Testis (tissue), 3 donors: ENCODE data around the gene REPIN1. TPM values are rescaled to one million over a fixed set of nuclear protein-coding genes. Genes with fewer than 3 reads are reported as not detected.
A peak's percentile ranks its signal among the peaks of the same experiment; 100 is the strongest.

Experiments used
- DNase-seq: peaks from one replicate; pipeline ENCODE4 v3.0.0-alpha.2; 2019
- H3K27ac ChIP-seq, 2 donors: fragments of 200-600 bp; sonication (generic); one replicate each; pipeline ENCODE4 v1.5.1; 2019
- H3K27me3 ChIP-seq: fragments of 200-600 bp; sonication (generic); one replicate; pipeline ENCODE4 v1.5.1; 2019
- H3K36me3 ChIP-seq: fragments of 200-600 bp; sonication (generic); one replicate; pipeline ENCODE4 v1.5.1; 2017; ENCODE audit warnings: low read depth; ENCODE audit errors: missing control alignments
- H3K4me1 ChIP-seq: fragments of 200-600 bp; sonication (generic); one replicate; pipeline ENCODE4 v1.5.1; 2019
- H3K4me3 ChIP-seq, 2 donors: fragments of 200-600 bp; sonication (generic); one replicate each; pipeline ENCODE4 v1.5.1; 2017 to 2019
- H3K9me3 ChIP-seq: fragments of 200-600 bp; sonication (generic); one replicate; pipeline ENCODE4 v1.5.1; 2017
- POLR2A ChIP-seq: fragments of 450-650 bp; IDR thresholded peaks from one replicate; pipeline ENCODE4 v1.6.1; 2017; ENCODE audit warnings: antibody characterized with exemption, mild to moderate bottlenecking, moderate library complexity
- WGBS, 2 donors: methylation state at CpG; one replicate each; pipeline ENCODE4 v1.1.5; 2018; 5-methylcytosine and 5-hydroxymethylcytosine counted together
- intact Hi-C: fragments of 100-400 bp; cut with DNase I; formaldehyde crosslinking; loops from one replicate; pipeline ENCODE4 v1.15.1; 2023; ENCODE audit warnings: low total_unique reads
- polyA plus RNA-seq: library from polyadenylated mRNA; stranded (reverse); fragments of 350-450 nt; fragmentation: Illumina TruSeq; extraction: RNeasy Lipid Tissue Mini Kit (QIAGEN cat#74804); gene quantifications from one replicate; pipeline ENCODE4 v1.2.3, GENCODE V29; 2014; ENCODE audit warnings: low read depth, low replicate concordance; ENCODE audit not compliant: insufficient read depth
- total RNA-seq, 2 donors: library from RNA; depleted of rRNA; stranded (reverse); fragments of >200 nt; gene quantifications; one replicate each; pipeline ENCODE4 v1.2.3, GENCODE V29; 2016
- TF ChIP-seq, protein P1 (sequence below), 3 experiments: fragments of 450-650 bp in 2 of 3; fragments of 200-600 bp in 1 of 3; sonication (generic) in 1 of 3; IDR thresholded peaks; one replicate each; pipeline ENCODE4 v1.5.1; 2016 to 2019; ENCODE audit warnings: antibody characterized with exemption in 3 of 3, mild to moderate bottlenecking in 2 of 3, moderate library complexity in 1 of 3

The REPIN1 gene
- total and polyA plus RNA-seq, 3 donors from 2014 or later: 45.4 to 73.9 (median 59.1) TPM

GRCh38 chr7:150417239-150417638 is 48.6 kb downstream of the REPIN1 start:
- peaks cover 5% of the 10 kb centered on the region for H3K4me1 ChIP-seq
- no peaks in the 10 kb centered on the region for H3K27me3 ChIP-seq
- 94 to 97% methylated on average over 10 of the region's 10 CpGs for WGBS, 2 donors
- H3K4me3 ChIP-seq: no peak overlapping the region
- intact Hi-C loops: no loop called here
- no peak overlapping the region for H3K27ac ChIP-seq
- DNase-seq: no peak
- H3K36me3 ChIP-seq: no peaks in the 10 kb centered on the region
- TF ChIP-seq, protein P1, sequence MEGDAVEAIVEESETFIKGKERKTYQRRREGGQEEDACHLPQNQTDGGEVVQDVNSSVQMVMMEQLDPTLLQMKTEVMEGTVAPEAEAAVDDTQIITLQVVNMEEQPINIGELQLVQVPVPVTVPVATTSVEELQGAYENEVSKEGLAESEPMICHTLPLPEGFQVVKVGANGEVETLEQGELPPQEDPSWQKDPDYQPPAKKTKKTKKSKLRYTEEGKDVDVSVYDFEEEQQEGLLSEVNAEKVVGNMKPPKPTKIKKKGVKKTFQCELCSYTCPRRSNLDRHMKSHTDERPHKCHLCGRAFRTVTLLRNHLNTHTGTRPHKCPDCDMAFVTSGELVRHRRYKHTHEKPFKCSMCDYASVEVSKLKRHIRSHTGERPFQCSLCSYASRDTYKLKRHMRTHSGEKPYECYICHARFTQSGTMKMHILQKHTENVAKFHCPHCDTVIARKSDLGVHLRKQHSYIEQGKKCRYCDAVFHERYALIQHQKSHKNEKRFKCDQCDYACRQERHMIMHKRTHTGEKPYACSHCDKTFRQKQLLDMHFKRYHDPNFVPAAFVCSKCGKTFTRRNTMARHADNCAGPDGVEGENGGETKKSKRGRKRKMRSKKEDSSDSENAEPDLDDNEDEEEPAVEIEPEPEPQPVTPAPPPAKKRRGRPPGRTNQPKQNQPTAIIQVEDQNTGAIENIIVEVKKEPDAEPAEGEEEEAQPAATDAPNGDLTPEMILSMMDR (IDR thresholded peaks at IDR 0.05): no peak
- TF ChIP-seq POLR2A: no peak
- no peaks in the 10 kb centered on the region for H3K9me3 ChIP-seq

- no peak for TF ChIP-seq POLR2A
- no peaks in the 10 kb centered on the region for H3K9me3 ChIP-seq
- peaks cover 5% of the 10 kb centered on the region for H3K4me1 ChIP-seq
- intact Hi-C loops: no loop called here
- H3K27me3 ChIP-seq: no peaks in the 10 kb centered on the region
- 88 to 97% methylated on average over 6 of the region's 6 CpGs for WGBS, 2 donors
- H3K4me3 ChIP-seq: no peak overlapping the region
- DNase-seq: peak; percentile 9
- no peaks in the 10 kb centered on the region for H3K36me3 ChIP-seq
- H3K27ac ChIP-seq: no peak overlapping the region
These were observed 49.2 kb downstream of the REPIN1 start for GRCh38 chr7:150417863-150418262.

GRCh38 chr7:150420242-150420641 is 51.6 kb downstream of the REPIN1 start:
- peak; percentile 3 for DNase-seq
- 57 to 65% methylated on average over 2 of the region's 2 CpGs for WGBS, 2 donors
- Histone ChIP-seq H3K4me3 (no peak overlapping the region), H3K9me3 (no peaks in the 10 kb centered on the region), H3K27me3 (no peaks in the 10 kb centered on the region), H3K4me1 (peaks cover 5% of the 10 kb centered on the region), H3K36me3 (no peaks in the 10 kb centered on the region), H3K27ac (no peak overlapping the region)
- TF ChIP-seq, protein P1 (IDR thresholded peaks at IDR 0.05): no peak
- no peak for TF ChIP-seq POLR2A
- intact Hi-C loops: no loop called here

GRCh38 chr7:150420987-150421674 is 52.5 kb downstream of the REPIN1 start:
- 16 to 17% methylated on average over 27 of the region's 27 CpGs for WGBS, 2 donors

GRCh38 chr7:150421831-150422230 is 53.2 kb downstream of the REPIN1 start:
- H3K4me1 ChIP-seq: no peaks in the 10 kb centered on the region
- H3K27ac ChIP-seq: no peak overlapping the region
- H3K36me3 ChIP-seq: no peaks in the 10 kb centered on the region
- TF ChIP-seq POLR2A: no peak
- TF ChIP-seq, protein P1 (IDR thresholded peaks at IDR 0.05): no peak
- 53 to 58% methylated on average over 17 of the region's 17 CpGs for WGBS, 2 donors
- intact Hi-C loops: no loop called here
- H3K4me3 ChIP-seq: no peak overlapping the region
- H3K27me3 ChIP-seq: no peaks in the 10 kb centered on the region
- no peaks in the 10 kb centered on the region for H3K9me3 ChIP-seq
- DNase-seq: peak; percentile 15

More at GRCh38 chr7:150420987-150421674, 52.5 kb downstream of the REPIN1 start:
- H3K4me1 ChIP-seq: no peaks in the 10 kb centered on the region
- H3K36me3 ChIP-seq: no peaks in the 10 kb centered on the region
- no peaks in the 10 kb centered on the region for H3K9me3 ChIP-seq
- intact Hi-C loops: no loop called here
- H3K27ac ChIP-seq: no peak overlapping the region
- peak overlapping the region in 1 of 2 donors; percentile 11 for H3K4me3 ChIP-seq
- no peaks in the 10 kb centered on the region for H3K27me3 ChIP-seq
- TF ChIP-seq, protein P1 (IDR thresholded peaks at IDR 0.05): peak; percentile 66 to 78 (median 73)
- no peak for TF ChIP-seq POLR2A
- peak; percentile 93 for DNase-seq

Other genes starting within 250 kb of the REPIN1 start
- gene LRRC61, start 45.5 kb upstream of the REPIN1 start, total RNA-seq: 10 to 100 TPM; 18.4 to 35.4 TPM
- 16.7 TPM for gene LRRC61, start 45.5 kb upstream of the REPIN1 start, polyA plus RNA-seq
- 10 to 100 TPM in 1 of 2 donors, 1 to 10 TPM in 1; 6.1 to 13.0 TPM for gene ACTR3C, start 45.3 kb upstream of the REPIN1 start, total RNA-seq
- gene ACTR3C, start 45.3 kb upstream of the REPIN1 start, polyA plus RNA-seq: 12.2 TPM
- 10 to 100 TPM; 21.1 to 58.8 TPM for gene RARRES2, start 27.2 kb upstream of the REPIN1 start, total RNA-seq
- 93.7 TPM for gene RARRES2, start 27.2 kb upstream of the REPIN1 start, polyA plus RNA-seq
- 10 to 100 TPM; 11.0 to 14.1 TPM for gene ZNF775, start 10.5 kb downstream of the REPIN1 start, total RNA-seq
- gene ZNF775, start 10.5 kb downstream of the REPIN1 start, polyA plus RNA-seq: 5.2 TPM
- 1 to 10 TPM; 3.8 TPM for gene GIMAP8, start 81.8 kb downstream of the REPIN1 start, total RNA-seq
- gene GIMAP8, start 81.8 kb downstream of the REPIN1 start, polyA plus RNA-seq: 6.8 TPM
- 1 to 10 TPM; 3.1 to 7.4 TPM for gene GIMAP7, start 146.1 kb downstream of the REPIN1 start, total RNA-seq
- gene GIMAP7, start 146.1 kb downstream of the REPIN1 start, polyA plus RNA-seq: 3.4 TPM
- 1 to 10 TPM; 5.8 to 6.2 TPM for gene GIMAP4, start 198.6 kb downstream of the REPIN1 start, total RNA-seq
- gene GIMAP4, start 198.6 kb downstream of the REPIN1 start, polyA plus RNA-seq: 13.3 TPM